ENCODE results near the gene FGGY.
A peak's percentile ranks its signal among the peaks of the same experiment; 100 is the strongest.
"Not testable (repeated sequence)": the region's sequence is repeated elsewhere in the genome, so short reads cannot be mapped to it uniquely, and the experiment has no call there.

Gene FGGY

GRCh38 chr1:59289570-59289969, 7.3 kb upstream of the FGGY start:
- no peak for DNase-seq

GRCh38 chr1:59290193-59290949, 6.5 kb upstream of the FGGY start:
- DNase-seq: peak; percentile 73

GRCh38 chr1:59291561-59291960, 5.3 kb upstream of the FGGY start:
- DNase-seq: no peak

GRCh38 chr1:59292562-59292961, 4.3 kb upstream of the FGGY start:
- no peak for DNase-seq

GRCh38 chr1:59293206-59293605, 3.7 kb upstream of the FGGY start:
- DNase-seq: no peak

GRCh38 chr1:59293849-59294248, 3.0 kb upstream of the FGGY start:
- no peak for DNase-seq

- DNase-seq: no peak
Measured at GRCh38 chr1:59294423-59294822, 2.5 kb upstream of the FGGY start.

GRCh38 chr1:59295618-59296017, 1.3 kb upstream of the FGGY start:
- no peak for DNase-seq

GRCh38 chr1:59298026-59298583, 1.2 kb downstream of the FGGY start:
- DNase-seq: no peak

GRCh38 chr1:59298710-59299346, 1.9 kb downstream of the FGGY start:
- DNase-seq: no peak

- DNase-seq: not testable (repeated sequence)
Measured at GRCh38 chr1:59299670-59300069, 2.8 kb downstream of the FGGY start.

GRCh38 chr1:59302297-59302696, 5.4 kb downstream of the FGGY start:
- no peak for DNase-seq

- no peak for DNase-seq
Measured at GRCh38 chr1:59302871-59303270, 6.0 kb downstream of the FGGY start.

GRCh38 chr1:59305188-59305587, 8.3 kb downstream of the FGGY start:
- DNase-seq: no peak

- no peak for DNase-seq
Measured at GRCh38 chr1:59307591-59307990, 10.7 kb downstream of the FGGY start.

- no peak for DNase-seq
Measured at GRCh38 chr1:59308839-59309238, 11.9 kb downstream of the FGGY start.

- DNase-seq: no peak
Measured at GRCh38 chr1:59309392-59309791, 12.5 kb downstream of the FGGY start.

- DNase-seq: no peak
Measured at GRCh38 chr1:59309795-59310548, 13.1 kb downstream of the FGGY start.

- DNase-seq: no peak
Measured at GRCh38 chr1:59310549-59311250, 13.8 kb downstream of the FGGY start.

GRCh38 chr1:59314776-59315528, 18.1 kb downstream of the FGGY start:
- no peak for DNase-seq

GRCh38 chr1:59315529-59316463, 18.9 kb downstream of the FGGY start:
- DNase-seq: no peak
